Measurements from ENCODE around the gene ENTREP1.
A peak's percentile ranks its signal among the peaks of the same experiment; 100 is the strongest.
"Not testable (repeated sequence)": the region's sequence is repeated elsewhere in the genome, so short reads cannot be mapped to it uniquely, and the experiment has no call there.

The ENTREP1 gene

DNA sequence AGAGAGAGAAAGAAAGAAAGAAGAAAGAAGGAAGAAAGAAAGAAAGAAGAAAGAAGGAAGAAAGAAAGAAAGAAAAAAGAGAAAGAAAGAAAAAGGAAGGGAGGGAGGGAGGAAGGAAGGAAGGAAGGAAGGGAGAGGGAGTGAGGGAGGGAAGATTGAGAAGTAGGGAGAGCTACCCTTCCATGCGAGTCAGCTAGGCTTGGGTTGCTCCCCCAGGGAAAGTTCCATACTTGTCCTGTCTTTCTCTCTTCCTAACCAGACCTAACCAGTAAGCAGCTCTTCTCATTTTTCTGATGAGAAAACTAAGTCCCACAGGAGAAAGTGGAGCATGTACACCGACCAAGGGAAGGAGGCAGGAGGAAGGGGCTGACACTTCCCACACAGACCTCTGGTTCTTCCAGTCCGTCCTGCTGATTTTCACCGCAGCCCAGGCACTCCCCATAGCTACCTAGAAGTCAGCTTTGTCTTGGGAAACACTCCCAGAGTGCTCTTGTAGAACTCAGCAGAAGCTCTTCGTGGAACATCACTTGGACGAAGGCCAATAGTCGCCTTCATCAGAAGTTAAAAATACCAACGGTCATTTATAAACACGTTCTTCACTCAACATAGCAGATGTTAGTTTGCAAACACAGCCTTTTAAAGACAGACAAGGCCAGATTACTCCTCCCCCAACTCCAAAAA is 29.0 kb upstream of the ENTREP1 start:
- DNase-seq (ENCODE audit: low read depth in 1 of 2, low spot score in 1 of 2): no peak
- Histone ChIP-seq H3K27me3 (ENCODE audit: insufficient read depth, poor library complexity, severe bottlenecking) (no peaks in the 10 kb centered on the region), H3K27ac (replicated peaks) (no peak overlapping the region), H3K4me3 (replicated peaks; ENCODE audit: insufficient read depth, low read length) (no peak overlapping the region)
- TF ChIP-seq GABPA (IDR thresholded peaks at IDR 0.05; ENCODE audit: low read depth): no peak

DNA sequence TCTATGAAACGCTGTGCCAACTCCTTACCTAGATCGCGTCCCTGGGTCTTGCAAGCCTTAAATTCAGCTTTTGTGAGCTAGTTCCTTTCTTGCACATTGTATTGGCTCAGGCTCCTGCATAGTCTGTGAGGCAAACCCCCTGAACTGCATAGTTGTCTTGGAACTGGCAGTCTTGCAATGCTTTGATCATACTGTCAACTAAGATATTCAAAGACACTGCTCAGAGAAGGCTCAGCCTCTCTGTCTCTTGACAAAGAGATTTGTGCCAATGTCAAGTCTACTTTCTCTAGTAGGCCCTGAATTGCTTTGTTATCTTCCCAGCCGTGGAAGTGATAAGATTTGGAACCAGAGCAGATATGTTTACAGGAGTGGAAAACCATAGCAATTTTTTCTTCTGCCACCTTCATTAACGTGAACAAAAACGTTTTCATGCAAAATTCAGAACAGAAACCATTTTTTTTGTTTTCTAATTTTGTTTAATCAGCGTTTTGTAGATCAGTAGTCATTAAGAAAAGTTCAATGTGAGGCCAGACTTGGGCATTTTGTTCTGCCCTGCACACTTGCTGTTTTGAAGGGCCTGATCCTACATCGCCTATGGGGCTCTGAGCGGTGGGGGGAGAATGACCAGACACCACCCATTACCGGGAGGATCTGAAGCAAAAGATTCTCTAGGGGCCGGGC is 27.6 kb upstream of the ENTREP1 start:
- TF ChIP-seq POLR2AphosphoS5 (IDR thresholded peaks at IDR 0.05; ENCODE audit: low read depth) (no peak), SPI1 (IDR thresholded peaks at IDR 0.05; ENCODE audit: borderline replicate concordance, low read depth) (no peak)
- TF ChIP-seq, protein P1, sequence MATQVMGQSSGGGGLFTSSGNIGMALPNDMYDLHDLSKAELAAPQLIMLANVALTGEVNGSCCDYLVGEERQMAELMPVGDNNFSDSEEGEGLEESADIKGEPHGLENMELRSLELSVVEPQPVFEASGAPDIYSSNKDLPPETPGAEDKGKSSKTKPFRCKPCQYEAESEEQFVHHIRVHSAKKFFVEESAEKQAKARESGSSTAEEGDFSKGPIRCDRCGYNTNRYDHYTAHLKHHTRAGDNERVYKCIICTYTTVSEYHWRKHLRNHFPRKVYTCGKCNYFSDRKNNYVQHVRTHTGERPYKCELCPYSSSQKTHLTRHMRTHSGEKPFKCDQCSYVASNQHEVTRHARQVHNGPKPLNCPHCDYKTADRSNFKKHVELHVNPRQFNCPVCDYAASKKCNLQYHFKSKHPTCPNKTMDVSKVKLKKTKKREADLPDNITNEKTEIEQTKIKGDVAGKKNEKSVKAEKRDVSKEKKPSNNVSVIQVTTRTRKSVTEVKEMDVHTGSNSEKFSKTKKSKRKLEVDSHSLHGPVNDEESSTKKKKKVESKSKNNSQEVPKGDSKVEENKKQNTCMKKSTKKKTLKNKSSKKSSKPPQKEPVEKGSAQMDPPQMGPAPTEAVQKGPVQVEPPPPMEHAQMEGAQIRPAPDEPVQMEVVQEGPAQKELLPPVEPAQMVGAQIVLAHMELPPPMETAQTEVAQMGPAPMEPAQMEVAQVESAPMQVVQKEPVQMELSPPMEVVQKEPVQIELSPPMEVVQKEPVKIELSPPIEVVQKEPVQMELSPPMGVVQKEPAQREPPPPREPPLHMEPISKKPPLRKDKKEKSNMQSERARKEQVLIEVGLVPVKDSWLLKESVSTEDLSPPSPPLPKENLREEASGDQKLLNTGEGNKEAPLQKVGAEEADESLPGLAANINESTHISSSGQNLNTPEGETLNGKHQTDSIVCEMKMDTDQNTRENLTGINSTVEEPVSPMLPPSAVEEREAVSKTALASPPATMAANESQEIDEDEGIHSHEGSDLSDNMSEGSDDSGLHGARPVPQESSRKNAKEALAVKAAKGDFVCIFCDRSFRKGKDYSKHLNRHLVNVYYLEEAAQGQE (IDR thresholded peaks at IDR 0.05; ENCODE audit: insufficient replicate concordance, low read depth): no peak
- no peak for DNase-seq (ENCODE audit: low read depth in 1 of 2, low spot score in 1 of 2)
- Histone ChIP-seq H3K4me3 (replicated peaks; ENCODE audit: insufficient read depth, low read length) (no peak overlapping the region), H3K27ac (replicated peaks) (no peak overlapping the region), H3K27me3 (ENCODE audit: insufficient read depth, poor library complexity, severe bottlenecking) (no peaks in the 10 kb centered on the region)

DNA sequence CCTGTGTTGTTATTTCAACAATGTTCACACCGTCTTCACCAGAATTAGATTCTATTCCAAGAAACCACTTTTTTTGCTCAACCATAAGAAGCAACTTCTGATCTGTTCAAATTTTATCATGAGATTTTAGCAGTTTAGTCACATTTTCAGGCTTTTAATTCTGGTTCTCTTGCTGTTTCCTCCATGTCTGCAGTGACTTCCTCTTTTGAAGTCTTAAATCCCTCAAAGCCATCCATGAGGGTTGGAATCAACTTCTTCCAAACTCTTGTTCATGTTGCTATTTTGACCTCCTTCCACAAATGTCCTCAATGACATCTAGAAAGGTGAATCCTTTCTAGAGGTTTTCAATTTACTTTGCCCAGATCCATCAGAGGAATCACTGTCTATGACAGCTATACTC is 25.7 kb upstream of the ENTREP1 start:
- Histone ChIP-seq H3K4me3 (replicated peaks; ENCODE audit: insufficient read depth, low read length) (no peak overlapping the region), H3K27me3 (ENCODE audit: insufficient read depth, poor library complexity, severe bottlenecking) (no peaks in the 10 kb centered on the region), H3K27ac (replicated peaks) (no peak overlapping the region)
- TF ChIP-seq SPI1 (IDR thresholded peaks at IDR 0.05; ENCODE audit: borderline replicate concordance, low read depth) (peak; percentile 84), POLR2AphosphoS5 (IDR thresholded peaks at IDR 0.05; ENCODE audit: low read depth) (no peak)
- no peak for DNase-seq (ENCODE audit: low read depth in 1 of 2, low spot score in 1 of 2)

GRCh38 chr9:69299826-69300225 is 25.2 kb upstream of the ENTREP1 start:
- no peak overlapping the region for H3K27ac ChIP-seq (replicated peaks)
- H3K4me3 ChIP-seq (replicated peaks; ENCODE audit: insufficient read depth, low read length): no peak overlapping the region
- TF ChIP-seq POLR2AphosphoS5 (IDR thresholded peaks at IDR 0.05; ENCODE audit: low read depth) (no peak), GABPA (IDR thresholded peaks at IDR 0.05; ENCODE audit: low read depth) (no peak), SPI1 (IDR thresholded peaks at IDR 0.05; ENCODE audit: borderline replicate concordance, low read depth) (no peak), CTCF (IDR thresholded peaks at IDR 0.05; ENCODE audit: insufficient read depth, low read length) (no peak)
- TF ChIP-seq, protein P1 (IDR thresholded peaks at IDR 0.05; ENCODE audit: insufficient replicate concordance, low read depth): no peak
- no peak for DNase-seq (ENCODE audit: low read depth in 1 of 2, low spot score in 1 of 2)
- no peaks in the 10 kb centered on the region for H3K27me3 ChIP-seq (ENCODE audit: insufficient read depth, poor library complexity, severe bottlenecking)

DNA sequence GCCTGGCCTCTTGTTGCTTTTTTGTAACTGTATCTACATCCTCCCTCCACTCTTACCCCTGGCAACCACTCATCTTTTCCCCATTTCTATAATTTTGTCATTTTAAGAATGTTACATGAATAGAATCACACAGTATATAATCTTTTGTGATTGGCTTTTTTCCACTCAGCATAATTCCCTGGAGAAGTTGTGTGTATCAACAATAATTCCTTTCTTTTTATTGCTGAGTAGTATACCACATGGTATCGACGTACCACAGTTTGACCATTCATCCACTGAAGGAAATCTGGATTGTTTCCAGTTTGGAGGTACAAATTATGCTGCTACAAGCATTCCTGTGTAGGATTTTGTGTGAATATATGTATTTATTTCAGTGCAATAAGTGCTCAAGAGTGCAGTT is 21.7 kb upstream of the ENTREP1 start:
- no peak overlapping the region for H3K27ac ChIP-seq (replicated peaks)
- no peak overlapping the region for H3K4me3 ChIP-seq (replicated peaks; ENCODE audit: insufficient read depth, low read length)
- TF ChIP-seq, protein P1 (IDR thresholded peaks at IDR 0.05; ENCODE audit: insufficient replicate concordance, low read depth): no peak
- TF ChIP-seq GABPA (IDR thresholded peaks at IDR 0.05; ENCODE audit: low read depth) (no peak), SPI1 (IDR thresholded peaks at IDR 0.05; ENCODE audit: borderline replicate concordance, low read depth) (no peak), POLR2AphosphoS5 (IDR thresholded peaks at IDR 0.05; ENCODE audit: low read depth) (no peak), CTCF (IDR thresholded peaks at IDR 0.05; ENCODE audit: insufficient read depth, low read length) (no peak)
- H3K27me3 ChIP-seq (ENCODE audit: insufficient read depth, poor library complexity, severe bottlenecking): no peaks in the 10 kb centered on the region
- DNase-seq (ENCODE audit: low read depth in 1 of 2, low spot score in 1 of 2): no peak

GRCh38 chr9:69306895-69307445 is 18.0 kb upstream of the ENTREP1 start:
- not testable (repeated sequence) for H3K27me3 ChIP-seq (ENCODE audit: insufficient read depth, poor library complexity, severe bottlenecking); H3K27ac ChIP-seq (replicated peaks); H3K4me3 ChIP-seq (replicated peaks; ENCODE audit: insufficient read depth, low read length); DNase-seq (ENCODE audit: low read depth in 1 of 2, low spot score in 1 of 2)

Measured in HL-60 (cell line).